ENCODE data around the gene DNAH8. TPM values are rescaled to one million over a fixed set of nuclear protein-coding genes. Genes with fewer than 3 reads are reported as not detected.

The DNAH8 gene
- total and polyA plus RNA-seq, 2 experiments from 2014 or later, result 0.03 to 0.15 TPM

DNA sequence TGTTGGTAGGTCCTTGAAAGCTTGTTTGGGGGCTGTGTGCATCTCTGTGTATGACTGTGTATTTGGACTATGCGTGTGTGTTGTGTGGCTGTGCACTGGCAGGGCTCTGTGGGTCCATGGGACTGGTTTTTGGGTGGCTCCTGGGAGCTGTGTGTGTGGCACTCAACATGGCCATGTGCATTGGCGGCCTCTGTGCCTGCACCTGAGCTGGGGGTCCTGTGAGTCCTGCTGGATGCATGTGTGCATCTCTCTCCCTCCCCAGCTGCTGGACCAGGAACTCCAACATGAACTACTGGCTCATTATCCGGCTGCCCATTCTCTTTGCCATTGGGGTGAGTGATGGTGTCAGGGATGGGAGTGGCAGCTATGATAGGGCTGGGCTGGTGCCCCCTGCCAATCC is 363.6 kb downstream of the DNAH8 start:
- H3K27me3 ChIP-seq, result no peaks in the 10 kb centered on the region
- H3K27ac ChIP-seq, result no peak overlapping the region
- no peak for TF ChIP-seq EZH2phosphoT487 (IDR thresholded peaks at IDR 0.05; ENCODE audit: low read depth, severe bottlenecking, unreplicated experiment)
- TF ChIP-seq CTCF (IDR thresholded peaks at IDR 0.05; ENCODE audit: poor library complexity), result no peak
- no peak for TF ChIP-seq EZH2 (IDR thresholded peaks at IDR 0.05; ENCODE audit: borderline replicate concordance)
- H4K20me1 ChIP-seq (ENCODE audit: insufficient read depth, poor library complexity, severe bottlenecking), result no peaks in the 10 kb centered on the region
- H3K4me2 ChIP-seq, result no peak overlapping the region
- DNase-seq (ENCODE audit: low spot score), result no peak
- no peak overlapping the region for H3K4me3 ChIP-seq
- H3K79me2 ChIP-seq, result no peaks in the 10 kb centered on the region
- 87% methylated on average over 3 of the region's 3 CpGs for WGBS (ENCODE audit: low lambda C conversion rate, missing lambda C conversion rate)
- no peaks in the 10 kb centered on the region for H3K9me3 ChIP-seq (ENCODE audit: low read depth)
- no peaks in the 10 kb centered on the region for H3K36me3 ChIP-seq (replicated peaks; ENCODE audit: insufficient read depth, low read depth)
- no peaks in the 10 kb centered on the region for H3K9me2 ChIP-seq (replicated peaks; ENCODE audit: insufficient read depth)
- H2AFZ ChIP-seq, result no peak overlapping the region
- no peaks in the 10 kb centered on the region for H3K4me1 ChIP-seq (ENCODE audit: insufficient read depth)

DNA sequence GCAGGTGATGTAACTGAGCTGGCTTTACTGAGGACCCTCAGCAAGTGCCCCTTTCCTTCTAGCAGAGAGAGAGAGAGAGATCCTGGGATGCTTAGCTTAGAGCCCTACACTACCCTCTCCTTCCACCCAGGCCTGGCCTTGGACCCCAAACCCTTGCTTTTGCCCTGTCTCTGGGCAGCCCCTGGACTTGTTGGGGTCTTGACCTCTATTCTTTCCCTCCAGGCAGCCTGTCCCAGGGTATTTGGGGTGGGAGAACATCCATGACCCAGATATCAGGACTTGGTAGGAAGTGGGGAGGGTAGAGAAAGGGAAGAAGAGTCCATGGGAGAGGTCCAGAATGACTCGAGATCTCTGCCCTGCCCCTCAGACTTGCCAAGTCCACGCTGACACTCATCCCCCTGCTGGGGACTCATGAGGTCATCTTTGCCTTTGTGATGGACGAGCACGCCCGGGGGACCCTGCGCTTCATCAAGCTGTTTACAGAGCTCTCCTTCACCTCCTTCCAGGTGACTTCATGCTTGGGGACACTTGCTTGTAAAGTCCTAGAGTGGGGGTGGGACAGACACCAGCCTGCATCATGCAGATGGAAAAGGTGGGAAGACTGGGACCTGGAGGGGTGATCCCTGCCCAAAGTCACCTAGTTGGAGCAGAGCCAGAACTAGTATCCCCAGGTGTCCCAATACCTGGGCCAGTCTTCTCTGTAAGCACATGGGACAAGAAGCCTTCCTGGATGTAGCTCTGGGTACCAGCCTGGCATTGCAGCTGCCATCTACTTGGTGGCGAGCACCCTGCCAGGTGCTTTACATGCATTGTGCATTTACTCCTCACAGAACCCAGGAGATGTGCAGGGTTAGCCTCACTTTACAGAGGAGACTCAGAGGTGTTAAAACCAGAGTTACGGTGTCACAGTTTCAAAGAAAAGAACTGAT is 364.4 kb downstream of the DNAH8 start:
- 72% methylated on average over 8 of the region's 8 CpGs for WGBS (ENCODE audit: low lambda C conversion rate, missing lambda C conversion rate)
- H3K27ac ChIP-seq, result no peak overlapping the region
- H3K4me2 ChIP-seq, result no peak overlapping the region
- H3K4me3 ChIP-seq, result no peak overlapping the region
- H4K20me1 ChIP-seq (ENCODE audit: insufficient read depth, poor library complexity, severe bottlenecking), result no peaks in the 10 kb centered on the region
- H3K9me3 ChIP-seq (ENCODE audit: low read depth), result no peaks in the 10 kb centered on the region
- DNase-seq (ENCODE audit: low spot score), result no peak
- no peak overlapping the region for H2AFZ ChIP-seq
- no peaks in the 10 kb centered on the region for H3K27me3 ChIP-seq
- TF ChIP-seq CTCF (IDR thresholded peaks at IDR 0.05; ENCODE audit: poor library complexity) (no peak), EZH2 (IDR thresholded peaks at IDR 0.05; ENCODE audit: borderline replicate concordance) (no peak), EZH2phosphoT487 (IDR thresholded peaks at IDR 0.05; ENCODE audit: low read depth, severe bottlenecking, unreplicated experiment) (no peak)
- H3K4me1 ChIP-seq (ENCODE audit: insufficient read depth), result no peaks in the 10 kb centered on the region
- H3K36me3 ChIP-seq (replicated peaks; ENCODE audit: insufficient read depth, low read depth), result no peaks in the 10 kb centered on the region
- H3K9me2 ChIP-seq (replicated peaks; ENCODE audit: insufficient read depth), result no peaks in the 10 kb centered on the region
- H3K79me2 ChIP-seq, result no peaks in the 10 kb centered on the region

Small RNAs within 50 kb of the gene (small RNA-seq; reads per million reads assigned to genes)
- not detected for gene AL034345.1
- gene RF00393, result not detected

Other genes with a start within 250 kb of the DNAH8 start
- 17.0 and 27.1 TPM in 2 replicates for gene BTBD9, start 75.4 kb upstream of the DNAH8 start, total RNA-seq
- 11.3 and 13.0 TPM in 2 replicates for gene BTBD9, start 75.4 kb upstream of the DNAH8 start, polyA plus RNA-seq
- 157 and 170 TPM in 2 replicates for gene GLO1, start 12.2 kb upstream of the DNAH8 start, total RNA-seq
- 110 and 137 TPM in 2 replicates for gene GLO1, start 12.2 kb upstream of the DNAH8 start, polyA plus RNA-seq